HUES48 (cell line): ENCODE results near the gene FAR2.
"Not testable (repeated sequence)": the region's sequence is repeated elsewhere in the genome, so short reads cannot be mapped to it uniquely, and the experiment has no call there.

Experiments
- H3K27ac ChIP-seq: one replicate; pipeline ENCODE4 v1.7.0; 2013; ENCODE audit warnings: low read depth, low read length, inconsistent platforms
- H3K27me3 ChIP-seq: 2 replicates; pipeline ENCODE4 v1.6.1; 2013; ENCODE audit warnings: mild to moderate bottlenecking, low read length; ENCODE audit not compliant: control insufficient read depth, insufficient read depth
- H3K36me3 ChIP-seq: 2 replicates; pipeline ENCODE4 v1.6.1; 2013; ENCODE audit warnings: low read length; ENCODE audit not compliant: control insufficient read depth, insufficient read depth
- H3K4me1 ChIP-seq: 2 replicates; pipeline ENCODE4 v1.6.1; 2013; ENCODE audit warnings: mild to moderate bottlenecking, low read length; ENCODE audit not compliant: control insufficient read depth, insufficient read depth
- H3K4me3 ChIP-seq: 2 replicates; pipeline ENCODE4 v1.5.1; 2013; ENCODE audit warnings: mild to moderate bottlenecking, low read depth, low read length
- H3K9ac ChIP-seq: 2 replicates; pipeline ENCODE4 v1.6.1; 2013; ENCODE audit warnings: mild to moderate bottlenecking, low read depth, low read length, moderate library complexity
- H3K9me3 ChIP-seq: 2 replicates; pipeline ENCODE4 v1.6.1; 2013; ENCODE audit warnings: low read length; ENCODE audit not compliant: control insufficient read depth, insufficient read depth

The FAR2 gene

GRCh38 chr12:29376118-29376517 lies 227.0 kb downstream of the FAR2 start:
- Histone ChIP-seq H3K27me3 (no peaks in the 10 kb centered on the region), H3K36me3 (peaks cover 6% of the 10 kb centered on the region), H3K27ac (no peak overlapping the region), H3K9ac (no peak overlapping the region), H3K9me3 (no peaks in the 10 kb centered on the region), H3K4me1 (peaks cover 7% of the 10 kb centered on the region; the same call in 1 of the 2 replicates), H3K4me3 (no peak overlapping the region)

GRCh38 chr12:29380536-29381523 lies 231.8 kb downstream of the FAR2 start, which contains the start of gene ERGIC2:
ERGIC2 (minus strand) TSS chr12:29381172; CDS start chr12:29371633, 9,539 bp downstream.
- H3K27me3 ChIP-seq, result no peaks in the 10 kb centered on the region
- peak within 1 kb of the TSS; percentile 96 for H3K4me3 ChIP-seq
- peak within 1 kb of the TSS; percentile 97 for H3K27ac ChIP-seq
- H3K9ac ChIP-seq, result peak within 1 kb of the TSS; percentile 95
- peaks cover 7% of the 10 kb centered on the region; the same call in 1 of the 2 replicates for H3K4me1 ChIP-seq
- H3K36me3 ChIP-seq, result no peaks in the 10 kb centered on the region; the same call in 1 of the 2 replicates
- H3K9me3 ChIP-seq, result no peaks in the 10 kb centered on the region

- Histone ChIP-seq H3K27me3 (no peaks in the 10 kb centered on the region), H3K9ac (no peak overlapping the region), H3K27ac (no peak overlapping the region), H3K4me1 (peaks cover 7% of the 10 kb centered on the region; the same call in 1 of the 2 replicates), H3K36me3 (no peaks in the 10 kb centered on the region), H3K4me3 (no peak overlapping the region), H3K9me3 (no peaks in the 10 kb centered on the region)
Observed at GRCh38 chr12:29382251-29382650, 233.2 kb downstream of the FAR2 start.

- H3K9me3 ChIP-seq, H3K27ac ChIP-seq, H3K36me3 ChIP-seq, H3K9ac ChIP-seq, H3K27me3 ChIP-seq, H3K4me3 ChIP-seq, H3K4me1 ChIP-seq: not testable (repeated sequence)
Observed at GRCh38 chr12:29385194-29385593, 236.1 kb downstream of the FAR2 start.
